RWPE1 (cell line): ENCODE results near the gene HMX2.
A peak's percentile ranks its signal among the peaks of the same experiment; 100 is the strongest.

Source experiments
- CTCF ChIA-PET: fragments of 350-600 bp; sonication (Branson Sonifier 250); formaldehyde crosslinking; extraction: SDS; loops from one replicate; lab custom pipeline; 2021; lab: Yijun Ruan, JAX
- POLR2A ChIA-PET: fragments of 400-600 bp; formaldehyde crosslinking; extraction: SDS; loops from one replicate; lab custom pipeline; 2020; ENCODE audit warnings: antibody characterized with exemption; ENCODE audit not compliant: low non-redundant PET; lab: Yijun Ruan, JAX
- DNase-seq: peaks from one replicate; pipeline ENCODE4 v3.0.0; 2012; ENCODE audit warnings: low spot score
- H3K27ac ChIP-seq: fragments of 450-650 bp; 2 replicates; pipeline ENCODE4 v1.5.1; 2017
- CTCF ChIP-seq: fragments of 450-650 bp; conservative IDR thresholded peaks from 2 replicates; pipeline ENCODE4 v1.5.1; 2017; ENCODE audit warnings: low read depth, mild to moderate bottlenecking

The HMX2 gene

GRCh38 chr10:123154092-123154710, 6.3 kb downstream of the HMX2 start, which contains the start of gene BUB3:
Gene BUB3 (plus strand): TSS chr10:123154402. CDS start chr10:123154918, 516 bp downstream.
- peak; percentile 100 for DNase-seq
- ChIA-PET CTCF (interaction anchor here (0.7 to 1.5 kb wide), 4 partner anchors 9 to 1711 kb away, joined by 3 to 5 read pairs (median 4); no protein-coding TSS in a partner anchor), POLR2A (interaction anchor here (0.6 kb wide), 1 partner anchor 18 kb away, joined by 3 read pairs; no protein-coding TSS in a partner anchor)
- TF ChIP-seq CTCF = no peak
- H3K27ac ChIP-seq = peak within 1 kb of the TSS; percentile 94

GRCh38 chr10:123154711-123155505, 7.0 kb downstream of the HMX2 start:
- peak; percentile 67 for DNase-seq
- POLR2A ChIA-PET = no interaction called here
- H3K27ac ChIP-seq = peak overlapping the region; percentile 94
- no peak for TF ChIP-seq CTCF
- CTCF ChIA-PET = interaction anchor here (0.6 to 1.7 kb wide), 3 partner anchors 22 to 210 kb away, joined by 5 to 6 read pairs (median 5); no protein-coding TSS in a partner anchor

DNA sequence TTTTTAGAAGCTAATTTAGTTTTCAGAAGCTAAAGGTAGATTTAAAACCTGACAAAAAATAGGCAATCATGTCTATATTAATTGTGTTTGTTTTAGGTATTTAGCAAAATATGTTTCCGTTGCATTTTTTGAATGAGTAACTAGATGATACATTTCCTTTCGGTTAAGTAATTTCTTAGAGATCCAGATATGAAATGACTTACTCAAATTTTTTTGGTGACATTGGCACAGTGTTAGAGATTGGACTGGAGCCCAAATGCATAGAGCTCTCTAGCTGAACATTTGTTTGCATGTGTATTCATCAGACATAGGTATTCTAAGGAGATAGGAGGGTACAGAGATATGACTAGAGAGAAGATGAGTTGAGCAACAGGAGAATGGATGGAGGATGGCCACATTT, 8.1 kb downstream of the HMX2 start:
- no peak overlapping the region for H3K27ac ChIP-seq
- no peak for TF ChIP-seq CTCF
- ChIA-PET CTCF (interaction anchor here (0.7 to 1.7 kb wide), 3 partner anchors 113 to 336 kb away, joined by 5 to 6 read pairs (median 6); no protein-coding TSS in a partner anchor), POLR2A (no interaction called here)
- no peak for DNase-seq

GRCh38 chr10:123157210-123157609, 9.3 kb downstream of the HMX2 start:
- no peak overlapping the region for H3K27ac ChIP-seq
- DNase-seq = peak; percentile 68
- POLR2A ChIA-PET = no interaction called here

DNA sequence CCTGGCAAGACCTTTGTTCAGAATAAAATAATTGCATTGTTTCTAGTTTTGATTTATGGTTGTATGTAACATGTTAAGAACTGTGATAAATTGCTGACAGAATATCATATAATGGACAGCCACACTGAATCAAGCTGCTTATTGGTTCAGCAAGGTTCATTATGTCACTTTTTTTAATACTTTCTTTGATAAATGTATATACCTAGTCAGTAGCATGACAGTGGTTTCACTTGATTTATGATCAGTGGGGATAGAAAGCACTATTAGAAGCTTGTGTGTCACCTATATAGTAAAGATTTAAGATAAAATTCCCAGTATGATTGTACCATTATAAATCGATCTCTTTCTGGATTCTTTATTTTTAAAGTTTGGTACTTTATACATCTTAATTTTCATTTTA, 10.7 kb downstream of the HMX2 start:
- CTCF ChIA-PET = interaction anchor here (0.6 kb wide), 2 partner anchors 229 to 355 kb away, joined by 3 read pairs; no protein-coding TSS in a partner anchor
- DNase-seq = no peak
- no peak overlapping the region for H3K27ac ChIP-seq
- TF ChIP-seq CTCF = no peak
- POLR2A ChIA-PET = no interaction called here

More at GRCh38 chr10:123157210-123157609, 9.3 kb downstream of the HMX2 start:
- CTCF ChIA-PET = no interaction called here
- TF ChIP-seq CTCF = no peak

- TF ChIP-seq CTCF = no peak
- DNase-seq = no peak
- POLR2A ChIA-PET = no interaction called here
Measured at GRCh38 chr10:123160311-123160980, 12.5 kb downstream of the HMX2 start.

More at GRCh38 chr10:123160311-123160980, 12.5 kb downstream of the HMX2 start:
- CTCF ChIA-PET = interaction anchor here (0.6 to 0.7 kb wide), 2 partner anchors 55 to 69 kb away, joined by 3 to 5 read pairs; no protein-coding TSS in a partner anchor
- no peak overlapping the region for H3K27ac ChIP-seq
